Mesenteric fat pad (tissue), 1 donor: ENCODE data around the gene UNC5B. TPM values are rescaled to one million over a fixed set of nuclear protein-coding genes. Genes with fewer than 3 reads are reported as not detected.
A peak's percentile ranks its signal among the peaks of the same experiment; 100 is the strongest.

Experiments used
- DNase-seq: peaks from one replicate; pipeline ENCODE4 v3.0.0-alpha.2; 2020; ENCODE audit warnings: low spot score
- long read RNA-seq: library from polyadenylated mRNA; unstranded; transcript quantifications from one replicate; pipeline ENCODE4 v2.0.0, GENCODE V29; 2020
- total RNA-seq: library from RNA; stranded (reverse); fragmentation: NEBNext Ultra II Directional; extraction: Animal tissue kit (Norgen Biotek cat#: 25700); gene quantifications from one replicate; pipeline ENCODE4 v1.2.1, GENCODE V29; 2021
- donor health status: DM: yes; HTN: yes; CAD: no.

Gene UNC5B
- 5.3 TPM for total RNA-seq
- long read RNA-seq, partial matches to known transcripts = 2 of 10 reads
- long read RNA-seq, other reads (novel, unspliced or antisense) = 8 of 10 reads

- DNase-seq = peak; percentile 96
These were observed at the start of gene UNC5B for GRCh38 chr10:71212318-71213126. UNC5B (plus strand) TSS chr10:71212570; CDS start chr10:71212986, 416 bp downstream.

- no peak for DNase-seq
These were observed 38.9 kb upstream of the UNC5B start for GRCh38 chr10:71173466-71173865.

- no peak for DNase-seq
These were observed 35.7 kb upstream of the UNC5B start for GRCh38 chr10:71176661-71177060.

GRCh38 chr10:71177651-71178199 lies 34.6 kb upstream of the UNC5B start:
- DNase-seq = no peak

- DNase-seq = no peak
These were observed 33.5 kb upstream of the UNC5B start for GRCh38 chr10:71178880-71179279.

GRCh38 chr10:71179382-71179781 lies 33.0 kb upstream of the UNC5B start:
- no peak for DNase-seq

GRCh38 chr10:71184421-71184820 lies 27.9 kb upstream of the UNC5B start:
- no peak for DNase-seq

GRCh38 chr10:71185209-71185608 lies 27.2 kb upstream of the UNC5B start:
- DNase-seq = no peak

- no peak for DNase-seq
These were observed 25.2 kb upstream of the UNC5B start for GRCh38 chr10:71187197-71187596.

- no peak for DNase-seq
These were observed 24.8 kb upstream of the UNC5B start for GRCh38 chr10:71187600-71187999.

- DNase-seq = no peak
These were observed 24.2 kb upstream of the UNC5B start for GRCh38 chr10:71188201-71188600.

- DNase-seq = peak; percentile 57
These were observed 21.4 kb upstream of the UNC5B start for GRCh38 chr10:71191019-71191418.

- peak; percentile 84 for DNase-seq
These were observed 20.8 kb upstream of the UNC5B start for GRCh38 chr10:71191551-71192076.

- peak; percentile 24 for DNase-seq
These were observed 18.9 kb upstream of the UNC5B start for GRCh38 chr10:71193516-71193915.

- DNase-seq = no peak
These were observed 14.4 kb upstream of the UNC5B start for GRCh38 chr10:71197955-71198354.

GRCh38 chr10:71201849-71202248 lies 10.5 kb upstream of the UNC5B start:
- DNase-seq = no peak

- DNase-seq = no peak
These were observed 10.1 kb upstream of the UNC5B start for GRCh38 chr10:71202314-71202713.

GRCh38 chr10:71203124-71203523 lies 9.2 kb upstream of the UNC5B start:
- peak; percentile 11 for DNase-seq

- peak; percentile 33 for DNase-seq
These were observed 8.7 kb upstream of the UNC5B start for GRCh38 chr10:71203716-71204115.

- DNase-seq = no peak
These were observed 7.6 kb upstream of the UNC5B start for GRCh38 chr10:71204746-71205145.

GRCh38 chr10:71205468-71205867 lies 6.9 kb upstream of the UNC5B start:
- no peak for DNase-seq

GRCh38 chr10:71206911-71207310 lies 5.5 kb upstream of the UNC5B start:
- peak; percentile 69 for DNase-seq

- no peak for DNase-seq
These were observed 4.8 kb upstream of the UNC5B start for GRCh38 chr10:71207578-71207977.
